ENCODE results near the gene DYNLL2.
"Not testable (repeated sequence)": the region's sequence is repeated elsewhere in the genome, so short reads cannot be mapped to it uniquely, and the experiment has no call there.

The DYNLL2 gene

GRCh38 chr17:58107306-58107705 is 24.1 kb downstream of the DYNLL2 start:
- no peak for DNase-seq

GRCh38 chr17:58109197-58109596 is 26.0 kb downstream of the DYNLL2 start:
- no peak for DNase-seq

GRCh38 chr17:58110012-58110411 is 26.8 kb downstream of the DYNLL2 start:
- no peak for DNase-seq

GRCh38 chr17:58111676-58112075 is 28.5 kb downstream of the DYNLL2 start:
- no peak for DNase-seq

- peak; percentile 74 for DNase-seq
These were observed 29.9 kb downstream of the DYNLL2 start for GRCh38 chr17:58112970-58113631.

GRCh38 chr17:58113947-58114346 is 30.7 kb downstream of the DYNLL2 start:
- DNase-seq = no peak

GRCh38 chr17:58117382-58117781 is 34.2 kb downstream of the DYNLL2 start:
- no peak for DNase-seq

- no peak for DNase-seq
These were observed 36.3 kb downstream of the DYNLL2 start for GRCh38 chr17:58119491-58119890.

- peak; percentile 4 for DNase-seq
These were observed 37.1 kb downstream of the DYNLL2 start for GRCh38 chr17:58120195-58120822.

GRCh38 chr17:58121925-58122324 is 38.7 kb downstream of the DYNLL2 start:
- no peak for DNase-seq

GRCh38 chr17:58127846-58128245 is 44.6 kb downstream of the DYNLL2 start:
- DNase-seq = no peak

- DNase-seq = not testable (repeated sequence)
These were observed 49.5 kb downstream of the DYNLL2 start for GRCh38 chr17:58132697-58133096.

- no peak for DNase-seq
These were observed 53.6 kb downstream of the DYNLL2 start for GRCh38 chr17:58136669-58137279.

- no peak for DNase-seq
These were observed 58.3 kb downstream of the DYNLL2 start for GRCh38 chr17:58141505-58141904.

GRCh38 chr17:58143335-58143734 is 60.1 kb downstream of the DYNLL2 start:
- not testable (repeated sequence) for DNase-seq

- no peak for DNase-seq
These were observed 61.6 kb downstream of the DYNLL2 start for GRCh38 chr17:58144801-58145200.
